GM12878 (cell line): ENCODE results near the gene LBR. TPM values are rescaled to one million over a fixed set of nuclear protein-coding genes. Genes with fewer than 3 reads are reported as not detected.

ENCODE experiments used
- ATAC-seq: fragments of 200-7000 bp; cut with Tn5 transposase; 3 replicates; pipeline ENCODE4 v1.9.1; 2020; ENCODE audit warnings: mild to moderate bottlenecking, moderate library complexity
- BruUV-seq: library from RNA; stranded (reverse); fragments of 400-500 nt; replicated peaks from 2 replicates; lab custom pipeline; 2021; lab: Mats Ljungman, UMichigan
- CTCF ChIA-PET: fragments of 300-600 bp; sonication (Branson Sonifier 250); formaldehyde crosslinking; extraction: SDS; loops from one replicate; lab custom pipeline; 2021; ENCODE audit warnings: inconsistent platforms; lab: Yijun Ruan, JAX
- POLR2A ChIA-PET: fragments of 350-600 bp; formaldehyde crosslinking; extraction: SDS; loops from one replicate; lab custom pipeline; 2021; ENCODE audit warnings: inconsistent platforms; lab: Charles Lee
- RAD21 ChIA-PET: fragments of 300-600 bp; sonication (Branson Sonifier 250); formaldehyde crosslinking; loops from one replicate; lab custom pipeline; 2023; ENCODE audit warnings: antibody characterized with exemption; ENCODE audit not compliant: unreplicated experiment; lab: Charles Lee
- SMC1A ChIA-PET: fragments of 300-600 bp; sonication (Branson Sonifier 250); formaldehyde crosslinking; loops from one replicate; lab custom pipeline; 2023; ENCODE audit not compliant: unreplicated experiment, uncharacterized antibody; lab: Charles Lee
- DNase-seq: peaks from one replicate; pipeline ENCODE4 v3.0.0-alpha.2; 2011; ENCODE audit warnings: low read depth, low spot score
- FAIRE-seq: peaks from 3 replicates; lab custom pipeline; 2011; peaks lifted over from hg19 to GRCh38; lab: Jason Lieb, UNC
- H2AFZ ChIP-seq: 2 replicates; pipeline ENCODE4 v1.6.0; 2011; ENCODE audit warnings: low read depth, low read length, control low read depth; ENCODE audit not compliant: control insufficient read depth
- H3K27ac ChIP-seq: 2 replicates; pipeline ENCODE4 v1.5.1; 2011; ENCODE audit warnings: control low read depth; ENCODE audit not compliant: control insufficient read depth, insufficient read depth
- H3K27me3 ChIP-seq, 2 experiments: replicated peaks in 1 of 2; 2 replicates each; pipeline versions ENCODE4 v1.6.0 to v1.6.1; 2011; ENCODE audit warnings: low read length in 1 of 2; ENCODE audit not compliant: control insufficient read depth in 2 of 2, insufficient read depth in 2 of 2
- H3K36me3 ChIP-seq, 2 experiments: 2 replicates each; pipeline ENCODE4 v1.5.1; 2011; ENCODE audit warnings: low read length in 1 of 2; ENCODE audit not compliant: control insufficient read depth in 2 of 2, insufficient read depth in 2 of 2
- H3K4me1 ChIP-seq: 2 replicates; pipeline ENCODE4 v1.6.1; 2011; ENCODE audit warnings: mild to moderate bottlenecking, low read length, moderate library complexity, mixed read lengths; ENCODE audit not compliant: control insufficient read depth, insufficient read depth
- H3K4me2 ChIP-seq: 2 replicates; pipeline ENCODE4 v1.6.0; 2011; ENCODE audit warnings: control low read depth; ENCODE audit not compliant: control insufficient read depth, insufficient read depth
- H3K4me3 ChIP-seq: fragments of 200-600 bp; sonication (generic); 2 replicates; pipeline ENCODE4 v1.5.1; 2016
- H3K79me2 ChIP-seq: 2 replicates; pipeline ENCODE4 v1.6.0; 2011; ENCODE audit warnings: low read length; ENCODE audit not compliant: control insufficient read depth, insufficient read depth
- H3K9ac ChIP-seq: 2 replicates; pipeline ENCODE4 v1.8.0; 2011; ENCODE audit warnings: low read length, control low read depth, mixed read lengths; ENCODE audit not compliant: control insufficient read depth, insufficient read depth
- H3K9me3 ChIP-seq: replicated peaks from 3 replicates; pipeline ENCODE4 v1.5.1; 2011; ENCODE audit warnings: mild to moderate bottlenecking, low read length; ENCODE audit not compliant: control insufficient read depth, insufficient read depth
- H4K20me1 ChIP-seq: 2 replicates; pipeline ENCODE4 v1.6.0; 2011; ENCODE audit not compliant: control insufficient read depth, insufficient read depth
- CHD1 ChIP-seq: IDR thresholded peaks from 2 replicates; pipeline ENCODE4 v1.6.1; 2012; ENCODE audit warnings: low read depth, low read length, improper control_type of control experiment
- EGR1 ChIP-seq, 2 experiments: IDR thresholded peaks; 1 replicate in 1 of 2; 2 replicates in 1 of 2; pipeline ENCODE4 v1.6.1; 2011 to 2012; ENCODE audit warnings: low read depth in 2 of 2, low read length in 2 of 2, borderline replicate concordance in 1 of 2, mild to moderate bottlenecking in 1 of 2, moderate library complexity in 1 of 2
- KDM1A ChIP-seq: fragments of 200-600 bp; sonication (generic); IDR thresholded peaks from 2 replicates; pipeline ENCODE4 v1.6.1; 2016; ENCODE audit warnings: borderline replicate concordance
- MEF2B ChIP-seq: fragments of 450-650 bp; IDR thresholded peaks from 2 replicates; pipeline ENCODE4 v1.6.1; 2018; ENCODE audit warnings: mild to moderate bottlenecking, moderate library complexity; ENCODE audit not compliant: partially characterized antibody, poor library complexity, severe bottlenecking
- MXI1 ChIP-seq: fragments of 150-350 bp; IDR thresholded peaks from 2 replicates; pipeline ENCODE4 v1.6.1; 2011; ENCODE audit warnings: low read depth, mild to moderate bottlenecking, inconsistent platforms, low read length, improper control_type of control experiment
- NKRF ChIP-seq: fragments of 450-650 bp; conservative IDR thresholded peaks from 2 replicates; pipeline ENCODE4 v1.6.1; 2017; ENCODE audit warnings: mild to moderate bottlenecking, moderate library complexity
- NR2C1 ChIP-seq: fragments of 450-650 bp; IDR thresholded peaks from 2 replicates; pipeline ENCODE4 v1.6.1; 2017; ENCODE audit warnings: antibody characterized with exemption, mild to moderate bottlenecking, moderate library complexity
- RAD21 ChIP-seq: IDR thresholded peaks from 2 replicates; pipeline ENCODE4 v1.6.1; 2011; ENCODE audit warnings: mild to moderate bottlenecking, low read depth, low read length, moderate library complexity; ENCODE audit not compliant: insufficient read depth
- SPI1 ChIP-seq: IDR thresholded peaks from 2 replicates; pipeline ENCODE4 v1.6.1; 2011; ENCODE audit warnings: low read depth, mild to moderate bottlenecking, low read length, moderate library complexity, borderline replicate concordance; ENCODE audit not compliant: insufficient read depth
- TAF1 ChIP-seq: IDR thresholded peaks from 2 replicates; pipeline ENCODE4 v1.6.1; 2011; ENCODE audit warnings: mild to moderate bottlenecking, low read depth, low read length, borderline replicate concordance
- USF1 ChIP-seq: IDR thresholded peaks from 2 replicates; pipeline ENCODE4 v1.6.1; 2011; ENCODE audit warnings: borderline replicate concordance, low read depth, mild to moderate bottlenecking, moderate library complexity, mixed read lengths, low read length; ENCODE audit not compliant: insufficient read depth; ENCODE audit errors: extremely low read length
- YBX1 ChIP-seq: fragments of 450-650 bp; IDR thresholded peaks from 2 replicates; pipeline ENCODE4 v1.6.1; 2016; ENCODE audit warnings: antibody characterized with exemption
- YY1 ChIP-seq: IDR thresholded peaks from 2 replicates; pipeline ENCODE4 v1.6.1; 2011; ENCODE audit warnings: low read depth, mild to moderate bottlenecking, low read length
- ZBTB40 ChIP-seq: fragments of 450-650 bp; IDR thresholded peaks from 2 replicates; pipeline ENCODE4 v1.6.1; 2016; ENCODE audit warnings: mild to moderate bottlenecking, moderate library complexity, borderline replicate concordance
- ZNF207 ChIP-seq: fragments of 450-650 bp; IDR thresholded peaks from 2 replicates; pipeline ENCODE4 v1.6.1; 2014; ENCODE audit warnings: antibody characterized with exemption, mild to moderate bottlenecking, borderline replicate concordance
- ZNF274 ChIP-seq: IDR thresholded peaks from one replicate; pipeline ENCODE4 v1.8.0; 2011; ENCODE audit not compliant: insufficient read length, insufficient read depth
- ZZZ3 ChIP-seq: IDR thresholded peaks from 2 replicates; pipeline ENCODE4 v1.6.1; 2011; ENCODE audit warnings: low read depth; ENCODE audit not compliant: control insufficient read depth, insufficient read length
- WGBS: methylation state at CpG from one replicate; pipeline ENCODE4 v1.1.6; 2016; ENCODE audit warnings: low lambda C conversion rate; ENCODE audit not compliant: insufficient replicate concordance, insufficient coverage; ENCODE audit errors: missing lambda C conversion rate; 5-methylcytosine and 5-hydroxymethylcytosine counted together
- in situ Hi-C: fragments of 300-500 bp; cut with MboI; formaldehyde crosslinking; loops from 9 replicates; pipeline ENCODE4 v1.14.3; 2018; ENCODE audit warnings: mixed read lengths
- intact Hi-C: fragments of 100-400 bp; cut with micrococcal nuclease; formaldehyde crosslinking; loops from one replicate; pipeline ENCODE4 v1.14.2; 2022; ENCODE audit not compliant: unreplicated experiment
- polyA plus RNA-seq, 11 experiments: library from polyadenylated mRNA; depleted of rRNA in 4 of 11; unstranded in 6 of 11; stranded (reverse) in 5 of 11; fragments of >200 nt; fragmentation: Nextera tagmentation in 4 of 11; fragmentation: Illumina TruSeq in 1 of 11; extraction: Ambion mirVana in 4 of 11; extraction: Trizol in 1 of 11; gene quantifications; 1 replicate in 1 of 11; 2 replicates in 10 of 11; pipeline versions ENCODE4 v1.2.1 to v1.2.3, GENCODE V29; 2011 to 2016; ENCODE audit warnings: inconsistent platforms in 2 of 11, missing spikeins in 2 of 11, low read depth in 1 of 11
- total RNA-seq, 4 experiments: library from RNA; depleted of rRNA in 3 of 4; stranded (reverse); fragments of >200 nt in 3 of 4; fragmentation: Illumina TruSeq in 1 of 4; extraction: Trizol in 1 of 4; gene quantifications; 2 replicates each; pipeline versions ENCODE4 v1.2.1 to v1.2.3, GENCODE V29; 2013 to 2021

Gene LBR
- total and polyA plus RNA-seq, 10 of the 15 experiments (the other 5 are each of a cell fraction or from before 2014, with no cell fraction given): 81.8 to 178 (median 114) TPM

DNA sequence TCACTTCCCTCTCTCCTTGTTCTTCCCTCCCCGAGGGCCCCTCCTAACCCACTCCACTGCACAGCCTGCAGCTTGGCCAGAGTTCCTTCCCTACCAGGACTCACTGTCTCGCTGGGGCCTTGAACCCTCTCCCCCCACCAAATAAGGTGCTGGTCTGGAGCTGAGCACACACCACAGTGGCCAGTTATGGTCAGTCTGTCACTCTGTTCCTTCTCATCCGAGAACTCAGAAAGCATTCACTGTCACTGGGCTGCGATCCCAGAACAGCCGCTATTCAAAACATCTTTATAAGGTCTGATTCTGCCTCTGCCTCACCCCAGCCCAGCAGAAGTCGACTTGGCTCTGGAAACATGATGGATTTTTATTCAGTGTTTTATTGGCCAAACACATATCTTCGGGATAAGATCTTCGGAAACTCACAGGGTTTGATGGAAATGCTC lies 19.8 kb upstream of the LBR start:
- Histone ChIP-seq H2AFZ (no peak overlapping the region), H3K4me1 (peaks cover 21% of the 10 kb centered on the region), H3K27me3 (no peaks in the 10 kb centered on the region; a peak in 1 of 4 replicates), H3K9me3 (no peaks in the 10 kb centered on the region), H4K20me1 (no peaks in the 10 kb centered on the region), H3K36me3 (no peaks in the 10 kb centered on the region), H3K79me2 (no peaks in the 10 kb centered on the region), H3K9ac (no peak overlapping the region), H3K4me3 (no peak overlapping the region), H3K4me2 (no peak overlapping the region), H3K27ac (no peak overlapping the region)
- SMC1A ChIA-PET: no interaction called here
- FAIRE-seq (no peak), DNase-seq (no peak), ATAC-seq (no peak)
- POLR2A ChIA-PET: no interaction called here
- intact Hi-C loops (no loop called here), in situ Hi-C loops (no loop called here)
- WGBS: 71% methylated on average over 8 of the region's 8 CpGs
- BruUV-seq: no TSS peak
- CTCF ChIA-PET: interaction anchor here (1.3 kb wide), 1 partner anchor 33 kb away, joined by 3 read pairs; no protein-coding TSS in a partner anchor
- RAD21 ChIA-PET: no interaction called here
- TF ChIP-seq CHD1: no peak
- no peak for TF ChIP-seq ZNF274
- no peak for TF ChIP-seq ZNF207
- TF ChIP-seq NKRF: no peak
- no peak for TF ChIP-seq TAF1
- no peak for TF ChIP-seq YBX1
- no peak for TF ChIP-seq ZZZ3
- no peak for TF ChIP-seq MXI1
- TF ChIP-seq USF1: no peak
- TF ChIP-seq YY1: no peak
- TF ChIP-seq MEF2B: no peak
- TF ChIP-seq NR2C1: no peak
- TF ChIP-seq RAD21: no peak
- no peak for TF ChIP-seq ZBTB40
- TF ChIP-seq KDM1A: no peak
- no peak for TF ChIP-seq EGR1 (IDR thresholded peaks at IDR 0.05; ENCODE audit: borderline replicate concordance in 1 of 2, low read depth in 2 of 2, low read length in 2 of 2)
- TF ChIP-seq SPI1: no peak
